ENCODE data around the gene WNK2. TPM values are rescaled to one million over a fixed set of nuclear protein-coding genes. Genes with fewer than 3 reads are reported as not detected.

Gene WNK2
- total RNA-seq, 1 experiment from 2014 or later, result 69.4 TPM

- no peak overlapping the region for H3K9ac ChIP-seq (ENCODE audit: extremely low read depth, insufficient read length, low read length)
- WGBS (ENCODE audit: extremely low coverage, insufficient read length, low lambda C conversion rate), result no CpG with 5 or more reads among the region's 8 CpGs
These were observed 42.0 kb upstream of the WNK2 start for GRCh38 chr9:93141771-93142483.

More at GRCh38 chr9:93141771-93142483, 42.0 kb upstream of the WNK2 start:
- Histone ChIP-seq H4K20me1 (ENCODE audit: control insufficient read depth, insufficient read depth, insufficient read length) (no peaks in the 10 kb centered on the region), H2BK15ac (ENCODE audit: low read depth, low read length) (no peak overlapping the region), H2AK5ac (ENCODE audit: insufficient read length, low read length) (no peak overlapping the region), H2AFZ (ENCODE audit: low read length) (no peak overlapping the region), H3K27ac (ENCODE audit: insufficient read length, low read depth, low read length) (no peak overlapping the region), H3K18ac (ENCODE audit: insufficient read length, low read depth, low read length) (no peak overlapping the region), H3T11ph (ENCODE audit: low read length) (no peak overlapping the region), H2BK12ac (ENCODE audit: insufficient read length, low read depth, low read length) (no peak overlapping the region), H4K5ac (ENCODE audit: insufficient read length, low read depth, low read length) (no peak overlapping the region), H3K79me2 (ENCODE audit: insufficient read depth, low read length) (no peaks in the 10 kb centered on the region), H3K14ac (ENCODE audit: insufficient read depth, low read length) (no peak overlapping the region; the same call in 1 of the 2 replicates), H3K4me1 (ENCODE audit: insufficient read depth, low read length) (no peaks in the 10 kb centered on the region), H3K4ac (ENCODE audit: low read depth, low read length) (no peak overlapping the region), H3K9me3 (ENCODE audit: control insufficient read depth, low read depth, low read length) (no peaks in the 10 kb centered on the region), H3K79me1 (ENCODE audit: insufficient read depth, low read depth, low read length, poor library complexity, severe bottlenecking) (no peaks in the 10 kb centered on the region), H3K23ac (ENCODE audit: insufficient read length, low read depth, low read length) (no peak overlapping the region), H3K4me2 (ENCODE audit: insufficient read depth, insufficient read length, low read length) (no peak overlapping the region), H2BK5ac (ENCODE audit: insufficient read length, low read length) (no peak overlapping the region), H3K56ac (ENCODE audit: insufficient read length, low read depth, low read length) (no peak overlapping the region), H3K23me2 (ENCODE audit: insufficient read length, low read depth, low read length, poor library complexity, severe bottlenecking) (no peaks in the 10 kb centered on the region), H4K8ac (replicated peaks; ENCODE audit: insufficient read length, low read depth, low read length) (no peak overlapping the region), H2BK120ac (ENCODE audit: low read depth, low read length, poor library complexity, severe bottlenecking) (no peak overlapping the region), H2BK20ac (ENCODE audit: low read depth, low read length, poor library complexity, severe bottlenecking) (no peak overlapping the region), H3K27me3 (ENCODE audit: insufficient read depth, low read length) (no peaks in the 10 kb centered on the region), H4K91ac (ENCODE audit: insufficient read length, low read depth, low read length) (no peak overlapping the region)
- Mint-ChIP-seq H3K9me3 (peaks cover 2 to 3% of the 10 kb centered on the region in 2 experiments; a peak in 2 of 5 replicates), H3K27ac (no peak overlapping the region; a peak in 1 of 7 replicates), H3K4me3 (no peak overlapping the region), H3K27me3 (ENCODE audit: low read depth) (peaks cover 9% of the 10 kb centered on the region), H3K4me1 (peaks cover 6% of the 10 kb centered on the region in 2 experiments), H3K36me3 (ENCODE audit: insufficient read depth in 1 of 3, low read depth in 3 of 3) (no peaks in the 10 kb centered on the region; a peak in 2 of 7 replicates)
- no peak for DNase-seq
- no peak for TF ChIP-seq CTCF (conservative IDR thresholded peaks at IDR 0.05)

Measured in H9 (cell line).